ENCODE results near the gene VTI1A.

DNA sequence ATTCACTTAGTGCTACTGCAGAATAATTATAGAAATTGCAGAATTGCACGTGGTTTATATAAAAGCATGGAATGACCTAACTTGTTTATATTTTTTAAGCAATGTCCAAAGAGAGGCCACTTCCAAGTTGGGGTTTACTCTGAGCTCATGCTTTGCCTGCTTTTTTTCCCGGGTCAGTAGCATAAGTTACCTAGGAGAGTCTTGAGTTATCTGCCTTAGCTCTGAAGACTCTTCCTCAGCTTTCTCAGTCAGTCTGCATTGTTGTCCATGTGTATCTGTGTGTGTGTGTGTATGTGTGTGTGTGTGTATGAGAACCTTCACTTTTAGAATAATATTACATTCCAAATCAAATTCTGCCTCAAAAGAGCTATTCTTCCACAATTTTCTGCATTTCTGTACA is 263.5 kb downstream of the VTI1A start:
- TF ChIP-seq, protein P1, sequence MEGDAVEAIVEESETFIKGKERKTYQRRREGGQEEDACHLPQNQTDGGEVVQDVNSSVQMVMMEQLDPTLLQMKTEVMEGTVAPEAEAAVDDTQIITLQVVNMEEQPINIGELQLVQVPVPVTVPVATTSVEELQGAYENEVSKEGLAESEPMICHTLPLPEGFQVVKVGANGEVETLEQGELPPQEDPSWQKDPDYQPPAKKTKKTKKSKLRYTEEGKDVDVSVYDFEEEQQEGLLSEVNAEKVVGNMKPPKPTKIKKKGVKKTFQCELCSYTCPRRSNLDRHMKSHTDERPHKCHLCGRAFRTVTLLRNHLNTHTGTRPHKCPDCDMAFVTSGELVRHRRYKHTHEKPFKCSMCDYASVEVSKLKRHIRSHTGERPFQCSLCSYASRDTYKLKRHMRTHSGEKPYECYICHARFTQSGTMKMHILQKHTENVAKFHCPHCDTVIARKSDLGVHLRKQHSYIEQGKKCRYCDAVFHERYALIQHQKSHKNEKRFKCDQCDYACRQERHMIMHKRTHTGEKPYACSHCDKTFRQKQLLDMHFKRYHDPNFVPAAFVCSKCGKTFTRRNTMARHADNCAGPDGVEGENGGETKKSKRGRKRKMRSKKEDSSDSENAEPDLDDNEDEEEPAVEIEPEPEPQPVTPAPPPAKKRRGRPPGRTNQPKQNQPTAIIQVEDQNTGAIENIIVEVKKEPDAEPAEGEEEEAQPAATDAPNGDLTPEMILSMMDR (IDR thresholded peaks at IDR 0.05), result no peak
- TF ChIP-seq POLR2A (IDR thresholded peaks at IDR 0.05), result no peak
